DMS53 treated with DMSO at 0.1 percent for 48 hours (cell line): ENCODE results near the gene CHGA.

Source experiments
- DNase-seq: peaks from one replicate; lab custom pipeline; 2025; ENCODE audit not compliant: unreplicated experiment; lab: John Stamatoyannopoulos, UW

CHGA gene

DNA sequence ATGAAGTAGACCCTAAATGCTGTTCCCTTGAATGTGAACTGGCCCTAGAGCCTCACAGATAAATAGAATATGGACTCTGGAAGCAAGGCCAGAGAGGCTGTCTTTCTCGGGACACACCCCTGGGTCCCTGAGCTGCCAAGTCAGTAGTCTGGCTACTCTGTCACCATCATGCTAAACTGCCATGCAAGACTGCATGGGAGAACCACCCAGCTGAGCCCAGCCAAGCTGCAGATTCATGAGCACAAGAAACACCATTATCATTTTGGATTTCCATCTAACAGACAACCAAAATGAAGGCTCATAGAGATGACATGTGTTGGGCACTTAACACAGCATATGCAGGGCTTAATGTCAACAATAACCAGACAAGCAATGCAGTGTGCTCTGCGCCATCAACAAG lies 53.3 kb downstream of the CHGA start:
- no peak for DNase-seq

DNA sequence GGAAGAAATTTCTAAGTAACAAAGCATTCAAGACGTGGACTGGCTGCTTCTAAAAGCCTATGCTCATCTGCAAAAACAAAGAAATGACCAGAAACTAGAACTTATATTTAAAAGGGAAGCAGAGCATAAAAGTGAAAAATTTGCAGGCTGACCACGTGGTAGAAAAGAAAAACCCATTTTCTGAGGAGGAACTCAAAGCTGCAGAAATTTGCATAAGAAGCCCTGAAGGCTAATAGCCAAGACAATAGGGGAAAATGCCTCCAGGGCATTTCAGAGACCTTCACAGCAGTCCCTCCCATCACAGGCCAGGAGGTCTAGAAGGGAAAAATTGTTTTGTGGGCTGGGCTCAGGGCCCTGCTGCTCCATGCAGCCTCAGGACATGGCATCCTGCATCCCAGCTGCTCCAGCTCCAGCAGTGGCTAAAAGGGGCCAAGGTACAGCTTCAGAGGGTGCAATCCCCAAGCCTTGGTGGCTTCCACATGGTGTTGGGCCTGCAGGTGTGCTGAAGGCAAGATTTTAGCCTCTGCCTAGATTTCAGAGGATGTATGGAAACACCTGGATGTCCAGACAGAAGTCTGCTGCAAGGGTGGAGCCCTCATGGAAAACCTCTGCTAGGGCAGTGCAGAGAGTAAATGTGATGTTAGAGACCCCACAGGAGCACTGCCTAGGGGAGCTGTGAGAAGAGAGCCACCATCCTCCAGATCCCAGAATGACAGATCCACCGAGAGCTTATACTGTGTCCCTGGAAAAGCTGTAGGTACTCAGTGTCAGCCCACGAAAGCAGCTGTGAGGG lies 55.5 kb downstream of the CHGA start:
- no peak for DNase-seq

DNA sequence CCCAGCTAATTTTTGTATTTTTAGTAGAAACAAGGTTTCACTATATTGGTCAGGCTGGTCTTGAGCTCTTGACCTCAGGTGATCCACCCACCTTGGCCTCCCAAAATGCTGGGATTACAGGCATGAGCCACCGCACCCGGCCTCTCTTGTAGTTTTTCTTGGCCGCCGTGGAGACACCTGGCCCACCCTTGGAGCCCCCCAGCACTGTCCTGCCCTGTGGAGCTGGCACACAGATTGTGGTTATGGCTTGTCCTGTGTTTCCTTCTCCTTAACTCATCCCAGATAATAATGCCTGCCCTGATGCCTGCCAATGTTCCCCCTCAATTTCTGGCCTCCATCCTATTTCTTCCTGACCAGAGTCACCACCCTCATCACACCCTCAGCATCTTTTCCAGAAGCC lies 57.9 kb downstream of the CHGA start:
- DNase-seq, result no peak

- DNase-seq, result no peak
Measured at GRCh38 chr14:92981726-92982125, 58.8 kb downstream of the CHGA start.

GRCh38 chr14:92982956-92983355 lies 60.0 kb downstream of the CHGA start:
- no peak for DNase-seq

- DNase-seq, result no peak
Measured at GRCh38 chr14:92984082-92984788, 61.3 kb downstream of the CHGA start.
